A549 (cell line): Measurements from ENCODE around the gene INHBC. TPM values are rescaled to one million over a fixed set of nuclear protein-coding genes. Genes with fewer than 3 reads are reported as not detected.

ENCODE experiments used
- ATAC-seq, 2 experiments: fragments of 200-7000 bp in 1 of 2; fragments of >200 bp in 1 of 2; cut with Nextera tagmentation in 1 of 2; cut with Tn5 transposase in 1 of 2; 3 replicates each; pipeline versions ENCODE4 v1.8.0 to v1.9.1; 2018 to 2020; ENCODE audit warnings: mild to moderate bottlenecking in 1 of 2, moderate library complexity in 1 of 2
- CTCF ChIA-PET: fragments of 300-600 bp; sonication (Branson Sonifier 250); formaldehyde crosslinking; extraction: SDS; loops from one replicate; lab custom pipeline; 2021; ENCODE audit warnings: antibody characterized with exemption, inconsistent platforms; lab: Yijun Ruan, JAX
- POLR2A ChIA-PET: fragments of 350-600 bp; formaldehyde crosslinking; extraction: SDS; loops from one replicate; lab custom pipeline; 2021; ENCODE audit warnings: antibody characterized with exemption, inconsistent platforms; lab: Yijun Ruan, JAX
- DNase-seq, 2 experiments: peaks; one replicate each; pipeline versions ENCODE4 v3.0.0 to v3.0.0-alpha.2; 2011 to 2016; ENCODE audit warnings: low read depth in 1 of 2, low spot score in 1 of 2
- FAIRE-seq: peaks from 2 replicates; lab custom pipeline; 2011; peaks lifted over from hg19 to GRCh38; lab: Jason Lieb, UNC
- H3K27ac ChIP-seq, 2 experiments: fragments of >200 bp; sonication (Bioruptor Twin); formaldehyde crosslinking; 3 replicates each; pipeline ENCODE4 v1.5.1; 2016 to 2017
- H3K4me1 ChIP-seq: fragments of >200 bp; sonication (Bioruptor Twin); formaldehyde crosslinking; 3 replicates; pipeline ENCODE4 v1.6.1; 2016
- H3K4me2 ChIP-seq: fragments of >200 bp; sonication (Bioruptor Twin); formaldehyde crosslinking; 3 replicates; pipeline ENCODE4 v1.6.1; 2016
- H3K4me3 ChIP-seq: fragments of >200 bp; sonication (Bioruptor Twin); formaldehyde crosslinking; 3 replicates; pipeline ENCODE4 v1.5.1; 2016
- H3K9me3 ChIP-seq: fragments of >200 bp; sonication (Bioruptor Twin); formaldehyde crosslinking; 3 replicates; pipeline ENCODE4 v1.6.1; 2016
- ATOH8 ChIP-seq: fragments of 250-450 bp; sonication (Bioruptor Pico); IDR thresholded peaks from 2 replicates; pipeline ENCODE4 v1.5.0; 2020; ENCODE audit warnings: low read depth, mild to moderate bottlenecking, moderate library complexity
- CEBPB ChIP-seq, 2 experiments: fragments of >200 bp in 1 of 2; sonication (Bioruptor Twin) in 1 of 2; formaldehyde crosslinking in 1 of 2; IDR thresholded peaks; 2 replicates each; pipeline ENCODE4 v1.6.1; 2012 to 2016
- CHD4 ChIP-seq: fragments of 200-600 bp; sonication (generic); IDR thresholded peaks from 2 replicates; pipeline ENCODE4 v1.6.1; 2016; ENCODE audit warnings: antibody characterized with exemption, mild to moderate bottlenecking, borderline replicate concordance
- CTCF ChIP-seq: fragments of >200 bp; sonication (Bioruptor Twin); formaldehyde crosslinking; IDR thresholded peaks from 3 replicates; pipeline ENCODE4 v1.5.1; 2016
- E2F6 ChIP-seq: IDR thresholded peaks from 2 replicates; pipeline ENCODE4 v1.6.1; 2012; ENCODE audit warnings: low read depth, borderline replicate concordance
- EHF ChIP-seq: fragments of 250-450 bp; sonication (Bioruptor Pico); IDR thresholded peaks from 2 replicates; pipeline ENCODE4 v1.5.0; 2020; ENCODE audit warnings: mild to moderate bottlenecking
- ELK1 ChIP-seq: fragments of 150-350 bp; IDR thresholded peaks from 2 replicates; pipeline ENCODE4 v1.6.1; 2014; ENCODE audit warnings: low read depth, mild to moderate bottlenecking, low read length
- EP300 ChIP-seq, 2 experiments: fragments of >200 bp; sonication (Bioruptor Twin); formaldehyde crosslinking; IDR thresholded peaks; 2 replicates in 1 of 2; 3 replicates in 1 of 2; pipeline ENCODE4 v1.6.1; 2016 to 2017
- FOSL2 ChIP-seq, 2 experiments: fragments of 450-650 bp in 1 of 2; fragments of >200 bp in 1 of 2; sonication (Bioruptor Twin) in 1 of 2; formaldehyde crosslinking; IDR thresholded peaks; 2 replicates each; pipeline versions ENCODE4 v1.5.0 to v1.6.1; 2016 to 2020; ENCODE audit warnings: mild to moderate bottlenecking in 1 of 2, moderate library complexity in 1 of 2
- FOXS1 ChIP-seq: fragments of 250-450 bp; sonication (Bioruptor Pico); IDR thresholded peaks from 2 replicates; pipeline ENCODE4 v1.5.0; 2020; ENCODE audit warnings: mild to moderate bottlenecking, moderate library complexity
- GATA3 ChIP-seq: IDR thresholded peaks from 2 replicates; pipeline ENCODE4 v1.6.1; 2012; ENCODE audit warnings: borderline replicate concordance
- HOXB13 ChIP-seq: fragments of 250-450 bp; sonication (Bioruptor Pico); IDR thresholded peaks from 2 replicates; pipeline ENCODE4 v1.5.0; 2020; ENCODE audit warnings: low read depth, mild to moderate bottlenecking, moderate library complexity
- JUN ChIP-seq, 2 experiments: fragments of >200 bp; sonication (Bioruptor Twin); formaldehyde crosslinking; IDR thresholded peaks; 2 replicates in 1 of 2; 3 replicates in 1 of 2; pipeline ENCODE4 v1.6.1; 2016 to 2017
- KDM5A ChIP-seq: fragments of 200-600 bp; sonication (generic); IDR thresholded peaks from 2 replicates; pipeline ENCODE4 v1.6.1; 2016; ENCODE audit warnings: antibody characterized with exemption, mild to moderate bottlenecking
- MAX ChIP-seq: IDR thresholded peaks from 2 replicates; pipeline ENCODE4 v1.6.1; 2012
- MYC ChIP-seq: IDR thresholded peaks from 2 replicates; pipeline ENCODE4 v1.6.1; 2012; ENCODE audit warnings: mild to moderate bottlenecking, inconsistent platforms, low read length, improper control_type of control experiment, borderline replicate concordance
- PBX3 ChIP-seq: IDR thresholded peaks from 2 replicates; pipeline ENCODE4 v1.6.1; 2012
- PHF8 ChIP-seq: fragments of 200-600 bp; sonication (generic); IDR thresholded peaks from 2 replicates; pipeline ENCODE4 v1.6.1; 2016; ENCODE audit warnings: low read depth, mild to moderate bottlenecking, antibody characterized with exemption, moderate library complexity, borderline replicate concordance
- POLR2A ChIP-seq: IDR thresholded peaks from 2 replicates; pipeline ENCODE4 v1.6.1; 2012; ENCODE audit warnings: mild to moderate bottlenecking, low read length
- RAD21 ChIP-seq, 2 experiments: fragments of >200 bp in 1 of 2; sonication (Bioruptor Twin) in 1 of 2; formaldehyde crosslinking in 1 of 2; IDR thresholded peaks in 1 of 2; conservative IDR thresholded peaks in 1 of 2; 2 replicates in 1 of 2; 3 replicates in 1 of 2; pipeline ENCODE4 v1.6.1; 2012 to 2018; ENCODE audit warnings: inconsistent platforms in 1 of 2
- RARB ChIP-seq: fragments of 250-450 bp; sonication (Bioruptor Pico); IDR thresholded peaks from 2 replicates; pipeline ENCODE4 v1.8.0; 2021; ENCODE audit warnings: mild to moderate bottlenecking, moderate library complexity
- RFX5 ChIP-seq: fragments of 450-650 bp; IDR thresholded peaks from 2 replicates; pipeline ENCODE4 v1.7.1; 2014; ENCODE audit warnings: antibody characterized with exemption, mild to moderate bottlenecking, moderate library complexity
- TFCP2L1 ChIP-seq: fragments of 250-450 bp; sonication (Bioruptor Pico); IDR thresholded peaks from 2 replicates; pipeline ENCODE4 v1.5.0; 2021; ENCODE audit warnings: mild to moderate bottlenecking
- USF2 ChIP-seq: fragments of 450-650 bp; IDR thresholded peaks from 2 replicates; pipeline ENCODE4 v1.6.1; 2014; ENCODE audit warnings: antibody characterized with exemption
- ZSCAN20 ChIP-seq: fragments of 250-450 bp; sonication (Bioruptor Pico); IDR thresholded peaks from 2 replicates; pipeline ENCODE4 v1.8.0; 2022; ENCODE audit warnings: mild to moderate bottlenecking, moderate library complexity
- WGBS: methylation state at CpG from one replicate; pipeline ENCODE4 v1.1.6; 2017; ENCODE audit errors: missing lambda C conversion rate; 5-methylcytosine and 5-hydroxymethylcytosine counted together
- polyA plus RNA-seq, 4 experiments: library from polyadenylated mRNA; depleted of rRNA in 3 of 4; stranded (reverse); fragments of >200 nt; fragmentation: RNase III in 1 of 4; extraction: RNeasy Plus Mini Kit Qiagen cat#74134 plus additional on column Dnase treatment in 1 of 4; gene quantifications; 2 replicates in 3 of 4; 3 replicates in 1 of 4; pipeline ENCODE4 v1.2.3, GENCODE V29; 2011 to 2017

INHBC gene
- polyA plus RNA-seq, 2 of the 4 experiments (the other 2 are of a cell fraction), result 0.08 TPM; not detected in 1

GRCh38 chr12:57430112-57430930 lies 4.3 kb upstream of the INHBC start:
- WGBS, result 1% methylated on average over 15 of the region's 74 CpGs
- peak; percentile 7; the same call in 1 of the 2 replicates for TF ChIP-seq MAX
- peak; percentile 23; the same call in 1 of the 3 replicates for TF ChIP-seq CTCF
- 0 out of 2 replicates have a peak, but pooled peaks have one; percentile 23 for TF ChIP-seq PHF8
- TF ChIP-seq POLR2A, result peak; percentile 64
- no peak for TF ChIP-seq HOXB13 (CRISPR knock-in tag)
- no peak for TF ChIP-seq FOXS1
- TF ChIP-seq RAD21 (conservative IDR thresholded peaks at IDR 0.05 in 1 of 2, IDR thresholded peaks at IDR 0.05 in 1 of 2), result peak in 1 of 2 experiments; percentile 20; a peak in 1 of 5 replicates
- Histone ChIP-seq H3K4me3 (peak overlapping the region; percentile 53), H3K4me1 (peaks cover 24% of the 10 kb centered on the region; the same call in 2 of the 3 replicates), H3K4me2 (peak overlapping the region; percentile 91), H3K27ac (peak overlapping the region; percentile 96 to 98), H3K9me3 (no peaks in the 10 kb centered on the region)
- FAIRE-seq, result no peak
- peak; percentile 78 to 86 for ATAC-seq
- ChIA-PET POLR2A (interaction anchor here (0.6 to 1.2 kb wide), 9 partner anchors 9 to 90 kb away, joined by 3 to 13 read pairs (median 4); no protein-coding TSS in a partner anchor), CTCF (interaction anchor here (0.6 to 3.1 kb wide), 13 partner anchors 16 to 153 kb away, joined by 3 to 26 read pairs (median 3); partner anchors contain the start of genes GLI1 and INHBE)
- DNase-seq, result peak in 1 of 2 experiments; percentile 50

GRCh38 chr12:57430931-57431566 lies 3.5 kb upstream of the INHBC start, which contains the start of gene R3HDM2:
R3HDM2 (minus strand) TSS chr12:57431043; CDS start chr12:57310428, 120,615 bp downstream.
- peak within 1 kb of the TSS; percentile 96 to 98 for H3K27ac ChIP-seq
- ChIA-PET CTCF (interaction anchor here (0.9 kb wide), 1 partner anchor 153 kb away, joined by 3 read pairs; no protein-coding TSS in a partner anchor), POLR2A (interaction anchor here (0.6 kb wide), 1 partner anchor 11 kb away, joined by 4 read pairs; no protein-coding TSS in a partner anchor)
- peak; percentile 96 to 97 for ATAC-seq
- peak; percentile 97 to 98 for DNase-seq
- H3K4me3 ChIP-seq, result peak within 1 kb of the TSS; percentile 53
- WGBS, result 5% methylated on average over 40 of the region's 41 CpGs
- H3K4me2 ChIP-seq, result peak within 1 kb of the TSS; percentile 91
- H3K4me1 ChIP-seq, result peaks cover 24% of the 10 kb centered on the region; the same call in 2 of the 3 replicates
- no peaks in the 10 kb centered on the region for H3K9me3 ChIP-seq
- FAIRE-seq, result no peak
- TF ChIP-seq RARB (CRISPR knock-in tag), result no peak
- TF ChIP-seq GATA3, result peak; percentile 40; the same call in 1 of the 2 replicates
- peak in 1 of 2 experiments; percentile 30; a peak in 1 of 5 replicates for TF ChIP-seq EP300 (IDR thresholded peaks at IDR 0.05)
- no peak; a peak in 1 of 5 replicates for TF ChIP-seq RAD21 (conservative IDR thresholded peaks at IDR 0.05 in 1 of 2, IDR thresholded peaks at IDR 0.05 in 1 of 2)
- TF ChIP-seq ZSCAN20 (CRISPR knock-in tag), result peak; percentile 55; the same call in 1 of the 2 replicates
- TF ChIP-seq CHD4, result no peak
- no peak for TF ChIP-seq FOSL2 (IDR thresholded peaks at IDR 0.05)
- no peak for TF ChIP-seq FOSL2 (CRISPR knock-in tag; IDR thresholded peaks at IDR 0.05)
- TF ChIP-seq ELK1, result no peak
- TF ChIP-seq MAX, result peak; percentile 99
- TF ChIP-seq JUN (IDR thresholded peaks at IDR 0.05), result peak; percentile 76 to 94
- 0 out of 2 replicates have a peak, but pooled peaks have one; percentile 36 for TF ChIP-seq USF2
- no peak for TF ChIP-seq PBX3
- TF ChIP-seq ATOH8, result peak; percentile 59; the same call in 1 of the 2 replicates
- TF ChIP-seq PHF8, result peak; percentile 58; the same call in 1 of the 2 replicates
- peak; percentile 97 for TF ChIP-seq E2F6
- TF ChIP-seq MYC, result peak; percentile 92
- no peak for TF ChIP-seq TFCP2L1 (CRISPR knock-in tag)
- peak; percentile 22; the same call in 1 of the 2 replicates for TF ChIP-seq RFX5
- TF ChIP-seq EHF (CRISPR knock-in tag), result 0 out of 2 replicates have a peak, but pooled peaks have one; percentile 52
- TF ChIP-seq KDM5A, result no peak
- TF ChIP-seq CEBPB (IDR thresholded peaks at IDR 0.05), result no peak
- no peak for TF ChIP-seq FOXS1
